HG03378 (cell line): ENCODE results near the gene STARD9.
A peak's percentile ranks its signal among the peaks of the same experiment; 100 is the strongest.
"Not testable (repeated sequence)": the region's sequence is repeated elsewhere in the genome, so short reads cannot be mapped to it uniquely, and the experiment has no call there.

ENCODE experiments used
- ATAC-seq: cut with Tn5 transposase; IDR thresholded peaks from one replicate; pipeline ENCODE4 v1.9.1; 2021; ENCODE audit warnings: mild to moderate bottlenecking, moderate library complexity; ENCODE audit not compliant: unreplicated experiment

STARD9 gene

GRCh38 chr15:42584031-42584765 is 8.8 kb downstream of the STARD9 start:
- ATAC-seq: no peak

- no peak for ATAC-seq
Measured at GRCh38 chr15:42590619-42591237, 15.3 kb downstream of the STARD9 start.

GRCh38 chr15:42591238-42591934 is 16.0 kb downstream of the STARD9 start:
- ATAC-seq: no peak

- no peak for ATAC-seq
Measured at GRCh38 chr15:42592716-42593115, 17.3 kb downstream of the STARD9 start.

- ATAC-seq: no peak
Measured at GRCh38 chr15:42593143-42593542, 17.7 kb downstream of the STARD9 start.

GRCh38 chr15:42594095-42594494 is 18.7 kb downstream of the STARD9 start:
- no peak for ATAC-seq

GRCh38 chr15:42595626-42596240 is 20.3 kb downstream of the STARD9 start:
- no peak for ATAC-seq

GRCh38 chr15:42601316-42601715 is 25.9 kb downstream of the STARD9 start:
- ATAC-seq: not testable (repeated sequence)

GRCh38 chr15:42602501-42602900 is 27.1 kb downstream of the STARD9 start:
- ATAC-seq: no peak

- ATAC-seq: no peak
Measured at GRCh38 chr15:42603978-42604377, 28.6 kb downstream of the STARD9 start.

- ATAC-seq: peak; percentile 53
Measured at GRCh38 chr15:42604894-42605744, 29.7 kb downstream of the STARD9 start.

- ATAC-seq: no peak
Measured at GRCh38 chr15:42605796-42606195, 30.4 kb downstream of the STARD9 start.

GRCh38 chr15:42608110-42608531 is 32.7 kb downstream of the STARD9 start:
- ATAC-seq: no peak

GRCh38 chr15:42608752-42609488 is 33.5 kb downstream of the STARD9 start:
- ATAC-seq: no peak

GRCh38 chr15:42611532-42611931 is 36.1 kb downstream of the STARD9 start:
- no peak for ATAC-seq

GRCh38 chr15:42612367-42612912 is 37.0 kb downstream of the STARD9 start:
- no peak for ATAC-seq

- ATAC-seq: no peak
Measured at GRCh38 chr15:42616107-42616506, 40.7 kb downstream of the STARD9 start.

- ATAC-seq: no peak
Measured at GRCh38 chr15:42619656-42620371, 44.4 kb downstream of the STARD9 start.

- no peak for ATAC-seq
Measured at GRCh38 chr15:42621386-42621785, 46.0 kb downstream of the STARD9 start.
